GM18519 (cell line): ENCODE data around the gene ADCY7.

Source experiments
- ATAC-seq: cut with Tn5 transposase; IDR thresholded peaks from one replicate; pipeline ENCODE4 v1.9.1; 2021; ENCODE audit warnings: mild to moderate bottlenecking, moderate library complexity; ENCODE audit not compliant: unreplicated experiment, low FRiP score

ADCY7 gene

GRCh38 chr16:50296807-50297206, 30.5 kb downstream of the ADCY7 start:
- no peak for ATAC-seq

DNA sequence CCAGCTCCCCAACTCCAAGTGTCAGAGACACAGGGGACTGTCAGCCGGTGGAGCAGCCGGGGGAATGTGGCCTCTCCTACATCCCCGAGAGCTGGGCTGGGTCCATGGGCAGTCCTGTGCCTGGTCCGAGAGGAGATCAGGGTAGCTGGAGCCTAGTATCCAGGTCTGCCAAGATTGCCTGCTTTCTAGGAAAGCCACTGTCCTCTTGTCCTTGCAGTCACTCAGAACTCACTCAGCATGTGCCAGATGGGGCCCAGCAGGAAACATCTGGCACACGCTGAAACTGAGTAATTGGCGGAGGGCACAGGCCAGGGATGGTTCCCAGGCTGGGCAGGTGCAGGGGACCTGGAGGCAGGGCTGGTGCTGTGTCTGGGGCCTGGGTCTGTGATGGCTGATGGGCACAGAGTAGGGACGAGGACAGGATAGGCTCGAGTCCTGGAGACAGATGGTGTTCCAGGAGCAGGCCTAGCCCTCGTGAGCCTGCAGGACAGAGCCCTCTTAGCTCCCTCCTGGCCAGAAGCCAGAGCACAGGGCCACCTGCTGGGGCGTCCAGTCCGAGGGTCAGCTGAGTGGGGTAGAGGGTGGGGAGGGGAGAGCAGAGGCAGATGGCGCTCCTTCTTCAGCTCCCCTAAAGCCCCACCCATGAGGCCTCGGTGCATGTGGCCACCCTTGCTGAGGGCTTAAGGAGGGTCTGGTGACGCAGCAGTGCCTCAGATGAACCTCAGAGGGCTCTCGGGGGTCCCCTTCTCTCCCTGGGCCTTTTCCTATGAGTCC, 31.1 kb downstream of the ADCY7 start:
- no peak for ATAC-seq

GRCh38 chr16:50298075-50298460, 31.7 kb downstream of the ADCY7 start:
- no peak for ATAC-seq

DNA sequence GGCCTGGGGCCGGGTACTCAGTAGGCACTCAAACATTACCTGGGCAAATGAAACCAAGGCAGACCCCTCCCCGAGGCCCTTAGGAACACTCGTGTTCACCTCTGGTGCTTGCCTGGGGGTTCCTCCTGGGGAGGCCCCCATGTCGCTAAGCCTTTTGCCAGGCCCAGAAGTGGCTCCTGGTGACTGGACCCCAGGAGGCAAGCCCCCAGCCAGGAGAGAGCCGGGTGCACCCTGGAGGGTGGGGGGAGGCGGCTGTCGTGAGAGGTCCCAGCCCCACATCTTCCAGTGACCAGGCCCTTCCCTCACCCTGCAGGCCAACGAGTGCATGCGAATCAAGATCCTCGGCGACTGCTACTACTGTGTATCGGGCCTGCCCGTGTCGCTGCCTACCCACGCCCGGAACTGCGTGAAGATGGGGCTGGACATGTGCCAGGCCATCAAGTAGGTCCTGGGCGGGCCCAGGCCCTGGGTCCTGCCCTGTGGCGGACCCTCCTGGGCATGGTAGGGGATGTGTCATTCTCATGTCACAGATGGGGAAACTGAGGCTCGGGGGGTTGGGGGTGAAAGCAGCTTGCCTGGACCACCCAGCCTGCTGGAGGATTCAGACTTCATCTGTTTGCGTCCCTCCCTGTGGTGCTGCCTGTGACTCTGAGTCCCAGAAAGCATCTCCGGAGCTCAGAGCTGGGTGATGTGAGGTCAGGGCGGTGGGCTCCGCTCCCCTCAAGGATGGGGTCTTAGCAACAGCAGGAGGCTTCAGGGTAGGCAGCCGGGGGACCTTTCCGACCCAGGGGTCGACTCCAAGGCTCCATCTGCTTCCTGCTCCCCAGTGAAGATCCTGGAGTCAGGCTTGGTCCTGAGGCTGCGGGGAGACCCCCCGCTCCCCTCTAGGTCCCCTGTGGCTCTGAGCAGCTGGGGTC, 32.5 kb downstream of the ADCY7 start:
- no peak for ATAC-seq

DNA sequence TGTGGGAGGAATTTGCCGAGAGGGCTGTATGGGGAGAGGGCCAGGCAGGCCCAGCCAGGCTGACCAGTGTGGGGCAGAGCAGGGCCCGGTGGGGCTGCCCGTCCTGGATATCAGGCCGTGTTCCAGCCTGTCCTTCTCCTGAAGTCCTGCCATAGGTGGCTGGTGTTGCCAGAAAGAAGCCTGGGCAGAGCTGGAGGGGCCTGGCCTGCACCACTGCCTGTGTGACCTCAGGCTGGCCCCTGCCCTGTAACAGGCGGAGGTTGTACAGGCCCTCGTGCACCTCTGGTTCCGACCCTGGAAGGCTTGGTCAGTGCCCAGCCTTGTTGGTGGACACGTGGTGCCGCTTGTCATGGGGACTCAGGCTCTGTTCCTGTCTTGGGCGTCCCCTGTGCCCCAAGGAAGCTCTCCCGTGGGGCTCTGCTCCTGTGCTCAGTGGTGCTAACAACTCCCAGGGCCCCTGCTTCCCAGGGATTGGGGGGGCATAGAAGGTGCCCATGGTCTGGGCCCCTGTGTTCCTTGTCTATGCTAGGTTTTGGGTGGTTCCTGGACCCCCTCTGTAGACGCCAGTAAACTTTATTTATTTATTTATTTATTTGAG, 33.3 kb downstream of the ADCY7 start:
- ATAC-seq, result no peak

GRCh38 chr16:50300942-50301625, 34.7 kb downstream of the ADCY7 start:
- ATAC-seq, result no peak

DNA sequence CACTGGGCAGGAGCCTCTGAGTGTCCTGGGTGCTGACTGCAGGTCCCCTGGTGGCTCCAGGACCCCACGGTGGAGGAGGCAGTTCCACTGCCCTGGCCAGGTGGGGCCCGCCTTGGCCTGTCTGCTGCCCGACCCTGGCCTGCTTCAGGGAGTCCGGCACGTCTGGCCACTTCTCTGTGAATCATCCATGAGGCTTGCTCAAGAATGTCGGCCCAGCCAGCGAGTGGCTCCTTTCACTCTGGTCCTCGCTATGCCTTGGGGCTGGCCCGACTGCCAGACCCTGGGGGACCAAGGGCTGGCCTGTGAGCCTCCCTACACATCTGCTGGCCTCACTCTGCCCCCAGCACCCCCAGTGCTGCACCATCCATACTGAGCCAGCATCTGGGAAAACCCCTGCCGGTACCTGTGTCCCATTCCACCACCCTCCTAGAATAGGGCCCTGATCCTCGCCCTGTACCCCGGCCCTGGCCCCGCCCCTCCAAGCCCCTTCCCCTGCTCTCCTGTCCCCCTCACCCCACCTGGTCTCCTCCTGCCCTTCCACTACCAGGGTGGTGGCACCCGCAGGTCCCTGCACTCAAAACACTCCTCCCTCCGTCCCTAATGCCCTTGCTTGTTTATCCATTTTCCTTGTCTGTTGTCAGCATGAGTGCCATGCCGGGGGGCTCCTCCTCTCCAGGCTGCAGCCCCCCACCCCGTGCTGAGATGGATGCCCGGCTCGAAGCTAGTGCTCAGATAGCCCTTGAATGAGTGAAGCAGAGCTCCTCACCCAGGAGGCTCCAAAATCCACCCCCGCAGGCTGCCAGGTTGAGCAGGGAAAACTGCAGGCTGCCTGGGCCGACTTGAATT, 35.5 kb downstream of the ADCY7 start:
- ATAC-seq, result no peak

- no peak for ATAC-seq
These were observed 36.2 kb downstream of the ADCY7 start for GRCh38 chr16:50302472-50303005.

- ATAC-seq, result no peak
These were observed 36.8 kb downstream of the ADCY7 start for GRCh38 chr16:50303041-50303604.

DNA sequence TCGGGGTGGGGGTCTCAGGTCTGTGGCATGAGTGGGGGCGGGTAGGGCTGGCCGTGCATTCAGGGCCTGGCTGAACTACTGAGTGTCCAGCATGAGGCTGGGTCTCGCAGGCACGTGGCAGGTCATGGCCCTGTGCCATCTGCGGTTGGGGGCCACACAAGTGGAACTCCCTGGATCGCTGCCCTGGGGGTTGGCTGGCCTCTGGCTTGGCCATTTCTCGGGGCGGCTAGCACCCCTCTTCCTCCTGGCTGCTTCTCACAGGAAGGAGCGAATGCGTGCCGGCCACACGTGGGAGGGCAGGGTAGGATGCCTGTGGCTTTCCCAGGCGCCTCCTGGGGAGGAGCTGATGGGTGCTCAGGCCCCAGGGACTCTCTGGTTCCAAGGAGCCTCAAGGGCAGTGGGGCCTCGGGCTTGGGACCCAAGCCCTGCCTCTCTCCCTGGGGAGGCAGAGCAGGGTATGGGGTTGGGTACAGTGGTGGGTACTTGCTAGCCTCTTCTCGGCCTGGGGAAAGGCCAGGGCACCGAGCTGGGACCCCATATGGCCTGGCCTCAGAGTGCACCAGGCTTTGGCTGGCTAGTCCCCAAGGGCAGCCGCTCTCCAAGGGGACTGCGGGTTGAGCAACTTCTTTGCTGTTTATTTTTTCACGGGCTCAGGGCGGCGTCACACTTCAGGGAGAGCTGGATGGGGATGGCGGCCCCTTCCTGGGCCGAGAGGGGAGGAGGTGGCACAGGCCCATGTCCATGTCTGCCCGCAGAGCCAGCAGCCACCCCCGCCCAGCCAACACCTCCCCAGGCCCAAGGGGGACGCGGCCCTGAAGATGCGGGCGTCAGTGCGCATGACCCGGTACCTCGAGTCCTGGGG, 37.5 kb downstream of the ADCY7 start:
- no peak for ATAC-seq

DNA sequence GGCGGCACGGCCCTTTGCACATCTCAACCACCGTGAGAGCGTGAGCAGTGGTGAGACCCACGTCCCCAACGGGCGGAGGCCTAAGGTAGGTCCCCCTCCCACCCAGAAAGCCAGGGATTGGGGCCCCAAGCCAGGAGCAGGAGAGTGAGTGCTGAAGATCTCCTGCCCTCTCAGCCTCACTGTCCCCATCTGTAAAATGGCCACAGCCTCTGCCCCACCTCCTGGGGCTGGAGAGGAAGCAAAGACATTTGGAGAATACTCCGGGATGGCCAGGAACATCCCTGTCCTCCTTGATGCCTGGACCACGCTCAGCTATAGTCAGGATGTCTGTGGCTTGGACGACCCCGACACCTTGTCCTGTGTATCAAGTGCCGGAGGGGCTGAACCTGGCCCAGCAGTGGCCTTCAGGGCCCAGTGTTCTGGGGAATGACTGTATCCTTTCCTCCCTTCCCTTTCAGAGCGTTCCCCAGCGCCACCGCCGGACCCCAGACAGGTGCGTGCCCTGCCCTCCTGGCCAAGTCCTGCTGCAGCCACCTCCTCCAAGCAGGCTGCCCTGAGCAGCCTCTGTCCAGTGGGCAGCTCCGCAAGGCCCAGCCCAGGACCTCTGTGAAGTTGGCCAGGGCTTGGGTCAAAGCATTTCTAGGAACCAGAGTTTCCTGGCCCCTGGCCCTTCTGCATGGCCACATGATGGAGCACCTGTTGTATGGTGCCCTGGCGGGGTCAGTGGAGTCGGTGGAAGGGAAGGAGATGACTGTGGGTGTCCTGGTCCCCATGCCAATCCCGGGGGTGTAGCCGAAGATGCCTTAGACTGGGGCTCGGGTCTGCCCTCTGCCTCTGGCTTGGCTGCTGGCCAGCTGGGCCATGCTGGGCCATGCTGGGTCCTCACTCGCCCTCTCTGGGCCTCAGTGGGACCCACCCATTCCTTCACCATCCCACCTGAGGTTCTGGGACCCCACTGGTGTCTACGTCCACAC, 38.4 kb downstream of the ADCY7 start:
- ATAC-seq, result no peak

DNA sequence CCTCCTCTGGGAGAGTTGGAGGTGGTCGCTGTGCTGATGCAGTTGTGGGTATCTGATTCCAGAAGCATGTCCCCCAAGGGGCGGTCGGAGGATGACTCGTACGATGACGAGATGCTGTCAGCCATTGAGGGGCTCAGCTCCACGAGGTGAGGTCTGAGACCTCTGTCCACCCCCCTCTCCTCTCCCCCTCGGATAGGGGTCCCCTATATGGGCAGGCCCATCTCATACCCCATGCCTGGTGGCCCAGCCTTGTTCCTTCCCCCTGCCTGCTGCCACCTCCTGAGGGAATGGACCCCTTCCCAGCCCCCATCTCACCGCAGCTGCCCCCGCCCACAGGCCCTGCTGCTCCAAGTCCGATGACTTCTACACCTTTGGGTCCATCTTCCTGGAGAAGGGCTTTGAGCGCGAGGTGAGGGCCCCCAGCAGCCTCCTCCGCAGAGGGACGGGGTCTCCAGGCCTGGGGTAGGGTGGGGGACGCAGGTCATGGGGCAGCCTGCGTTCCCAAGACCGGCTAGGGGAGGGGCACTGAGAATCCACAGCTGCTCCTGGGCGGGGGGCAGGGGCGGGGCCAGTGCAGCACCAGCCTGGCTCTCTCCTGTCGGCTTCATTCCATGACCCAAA, 39.2 kb downstream of the ADCY7 start:
- ATAC-seq, result no peak

DNA sequence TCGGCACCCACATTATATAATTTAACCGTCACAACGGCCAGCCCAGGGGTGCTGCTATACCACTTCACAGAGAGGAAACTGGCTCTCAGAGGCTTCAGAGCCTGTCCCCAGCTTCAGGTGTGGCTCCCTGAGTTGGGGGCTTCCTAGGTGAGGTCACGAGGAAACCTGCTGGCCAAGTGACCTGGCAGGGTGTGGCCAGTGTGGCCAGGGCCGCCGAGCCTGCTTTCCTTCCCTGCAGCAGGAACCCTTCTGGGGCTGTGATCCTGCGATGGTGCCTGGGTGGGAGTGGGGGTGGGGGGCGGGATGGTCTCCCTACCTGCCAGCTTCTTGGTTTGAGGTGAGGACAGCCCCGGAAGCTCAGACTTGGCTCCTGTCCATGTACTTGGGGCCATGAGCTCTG, 39.9 kb downstream of the ADCY7 start:
- no peak for ATAC-seq

- ATAC-seq, result no peak
These were observed 42.0 kb downstream of the ADCY7 start for GRCh38 chr16:50308237-50308965.

DNA sequence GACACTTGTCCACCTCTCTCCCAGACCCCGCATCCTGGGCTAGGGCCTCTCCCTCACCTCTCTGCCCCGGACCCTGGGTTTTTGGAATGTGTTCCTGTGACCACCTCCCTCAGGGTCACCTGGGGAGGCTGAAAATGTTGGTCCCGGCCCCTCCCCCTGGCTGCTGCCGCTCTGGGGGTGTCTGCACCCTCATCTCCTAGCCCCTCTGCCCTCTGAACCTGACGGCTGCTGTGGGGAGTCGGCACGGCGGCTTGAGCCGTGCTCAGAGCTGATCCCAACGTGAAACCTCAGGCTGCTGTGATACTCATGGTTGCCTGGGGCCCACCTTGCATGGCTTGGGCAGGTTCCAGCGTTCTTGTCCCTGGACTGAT, 42.8 kb downstream of the ADCY7 start:
- ATAC-seq, result no peak
